ENCODE data around the gene TMEM18. TPM values are rescaled to one million over a fixed set of nuclear protein-coding genes. Genes with fewer than 3 reads are reported as not detected.

Gene TMEM18
- total and polyA plus RNA-seq, 2 of the 13 experiments (the other 11 are each of a cell fraction or from before 2014, with no cell fraction given) = 45.9 to 49.4 TPM

GRCh38 chr2:677056-677958 lies at the start of gene TMEM18 (continued):
- TF ChIP-seq RAD51 (IDR thresholded peaks at IDR 0.05; ENCODE audit: borderline replicate concordance) (no peak), CC2D1A (CRISPR knock-in tag; IDR thresholded peaks at IDR 0.05) (no peak), POLR2AphosphoS5 (IDR thresholded peaks at IDR 0.05; ENCODE audit: low read depth, low read length) (peak; percentile 99), HNRNPLL (IDR thresholded peaks at IDR 0.05; ENCODE audit: low read depth, low read length, poor library complexity, severe bottlenecking) (peak; percentile 77), HMG20B (CRISPR knock-in tag; conservative IDR thresholded peaks at IDR 0.05) (no peak; the same call in 1 of the 2 replicates), SCMH1 (CRISPR knock-in tag; IDR thresholded peaks at IDR 0.05; ENCODE audit: borderline replicate concordance) (no peak), EP300 (IDR thresholded peaks at IDR 0.05; ENCODE audit: low read depth in 2 of 2, low read length in 2 of 2) (no peak), EP300 (CRISPR knock-in tag; IDR thresholded peaks at IDR 0.05; ENCODE audit: borderline replicate concordance) (peak; percentile 71), ZNF616 (CRISPR knock-in tag; IDR thresholded peaks at IDR 0.05; ENCODE audit: low read depth) (peak; percentile 92; the same call in 1 of the 2 replicates), SAP130 (CRISPR knock-in tag; IDR thresholded peaks at IDR 0.05; ENCODE audit: low read depth) (peak; percentile 89), CEBPB (IDR thresholded peaks at IDR 0.05; ENCODE audit: borderline replicate concordance, low read depth, low read length) (no peak), DRAP1 (CRISPR knock-in tag; IDR thresholded peaks at IDR 0.05) (peak; percentile 97), SAFB2 (CRISPR knock-in tag; IDR thresholded peaks at IDR 0.05; ENCODE audit: borderline replicate concordance, low read depth) (no peak), SNAPC5 (CRISPR knock-in tag; IDR thresholded peaks at IDR 0.05; ENCODE audit: borderline replicate concordance) (peak; percentile 80; the same call in 1 of the 2 replicates), SRY (CRISPR knock-in tag; IDR thresholded peaks at IDR 0.05) (no peak), SKI (IDR thresholded peaks at IDR 0.05; ENCODE audit: partially characterized antibody) (peak; percentile 44), PAX8 (CRISPR knock-in tag; IDR thresholded peaks at IDR 0.05; ENCODE audit: borderline replicate concordance) (peak; percentile 64; the same call in 1 of the 2 replicates), SNRNP70 (IDR thresholded peaks at IDR 0.05; ENCODE audit: low read depth, low read length) (no peak), ATF7-NPFF (CRISPR knock-in tag; IDR thresholded peaks at IDR 0.05; ENCODE audit: low read depth) (peak; percentile 86), NR3C1 (CRISPR knock-in tag; IDR thresholded peaks at IDR 0.05) (no peak), ZNF362 (CRISPR knock-in tag; IDR thresholded peaks at IDR 0.05; ENCODE audit: borderline replicate concordance) (no peak), ZFP90 (CRISPR knock-in tag; IDR thresholded peaks at IDR 0.05; ENCODE audit: borderline replicate concordance) (peak; percentile 98), ZNF543 (CRISPR knock-in tag; IDR thresholded peaks at IDR 0.05) (peak; percentile 92), SMC3 (IDR thresholded peaks at IDR 0.05; ENCODE audit: low read length) (no peak), YY1 (IDR thresholded peaks at IDR 0.05; ENCODE audit: insufficient read depth, insufficient replicate concordance, low read depth, low read length) (peak; percentile 82), ZNF460 (CRISPR knock-in tag; IDR thresholded peaks at IDR 0.05; ENCODE audit: borderline replicate concordance) (no peak), ZNF777 (CRISPR knock-in tag; IDR thresholded peaks at IDR 0.05) (peak; percentile 40; the same call in 1 of the 2 replicates), KAT2B (IDR thresholded peaks at IDR 0.05; ENCODE audit: borderline replicate concordance, low read depth, low read length) (0 out of 2 replicates have a peak, but pooled peaks have one; percentile 22), ATF7 (IDR thresholded peaks at IDR 0.05) (no peak), ATF7 (CRISPR knock-in tag; IDR thresholded peaks at IDR 0.05) (peak; percentile 72)

Data from HepG2 (cell line).